Glutamatergic neuron (in vitro differentiated cells): ENCODE data around the gene GNPDA2. TPM values are rescaled to one million over a fixed set of nuclear protein-coding genes. Genes with fewer than 3 reads are reported as not detected.

ENCODE experiments used
- DNase-seq: peaks from one replicate; pipeline ENCODE4 v3.0.0; 2022
- H3K27ac Mint-ChIP-seq: one replicate; pipeline ENCODE4 v1.8.0; 2020; ENCODE audit warnings: mild to moderate bottlenecking, mixed read lengths, inconsistent platforms; ENCODE audit not compliant: unreplicated experiment
- H3K27me3 Mint-ChIP-seq: one replicate; pipeline ENCODE4 v1.8.0; 2020; ENCODE audit warnings: mild to moderate bottlenecking, moderate library complexity, mixed read lengths, inconsistent platforms; ENCODE audit not compliant: unreplicated experiment
- H3K36me3 Mint-ChIP-seq: one replicate; pipeline ENCODE4 v1.8.0; 2020; ENCODE audit warnings: mild to moderate bottlenecking, mixed read lengths, inconsistent platforms; ENCODE audit not compliant: unreplicated experiment
- H3K4me1 Mint-ChIP-seq: one replicate; pipeline ENCODE4 v1.8.0; 2020; ENCODE audit warnings: mild to moderate bottlenecking, low read depth, mixed read lengths, inconsistent platforms; ENCODE audit not compliant: unreplicated experiment
- H3K4me3 Mint-ChIP-seq: one replicate; pipeline ENCODE4 v1.8.0; 2020; ENCODE audit warnings: mild to moderate bottlenecking, mixed read lengths, inconsistent platforms; ENCODE audit not compliant: unreplicated experiment
- H3K9me3 Mint-ChIP-seq: one replicate; pipeline ENCODE4 v1.8.0; 2020; ENCODE audit warnings: mild to moderate bottlenecking, moderate library complexity, mixed read lengths, inconsistent platforms; ENCODE audit not compliant: unreplicated experiment
- CTCF ChIP-seq: fragments of 200-600 bp; sonication (generic); IDR thresholded peaks from one replicate; pipeline ENCODE4 v1.5.0; 2021; ENCODE audit not compliant: partially characterized antibody, unreplicated experiment
- total RNA-seq: library from RNA; stranded (reverse); fragmentation: NEBNext Ultra II Directional; extraction: Animal tissue kit (Norgen Biotek cat#: 25700); gene quantifications from one replicate; pipeline ENCODE4 v1.2.1, GENCODE V29; 2021; ENCODE audit not compliant: unreplicated experiment

Gene GNPDA2
- total RNA-seq, 1 donor from 2014 or later, result 10.1 TPM

GRCh38 chr4:44720371-44720770 lies 6.0 kb downstream of the GNPDA2 start:
- no peaks in the 10 kb centered on the region for H3K36me3 Mint-ChIP-seq
- TF ChIP-seq CTCF, result no peak
- peaks cover 2% of the 10 kb centered on the region for H3K27me3 Mint-ChIP-seq
- DNase-seq, result no peak
- peak overlapping the region; percentile 45 for H3K27ac Mint-ChIP-seq
- peaks cover 1% of the 10 kb centered on the region for H3K9me3 Mint-ChIP-seq
- no peak overlapping the region for H3K4me3 Mint-ChIP-seq
- H3K4me1 Mint-ChIP-seq, result peaks cover 23% of the 10 kb centered on the region

GRCh38 chr4:44716597-44716996 lies 9.8 kb downstream of the GNPDA2 start:
- Mint-ChIP-seq H3K9me3 (no peaks in the 10 kb centered on the region), H3K27me3 (no peaks in the 10 kb centered on the region), H3K4me3 (no peak overlapping the region), H3K27ac (no peak overlapping the region), H3K36me3 (no peaks in the 10 kb centered on the region), H3K4me1 (peaks cover 18% of the 10 kb centered on the region)
- no peak for DNase-seq
- no peak for TF ChIP-seq CTCF

- no peak for DNase-seq
- Mint-ChIP-seq H3K27ac (no peak overlapping the region), H3K27me3 (no peaks in the 10 kb centered on the region), H3K4me3 (no peak overlapping the region), H3K36me3 (no peaks in the 10 kb centered on the region), H3K4me1 (no peaks in the 10 kb centered on the region), H3K9me3 (no peaks in the 10 kb centered on the region)
- TF ChIP-seq CTCF, result no peak
Measured at GRCh38 chr4:44713125-44713524, 13.2 kb downstream of the GNPDA2 start.

- TF ChIP-seq CTCF, result no peak
- no peaks in the 10 kb centered on the region for H3K36me3 Mint-ChIP-seq
- H3K4me3 Mint-ChIP-seq, result no peak overlapping the region
- H3K27me3 Mint-ChIP-seq, result no peaks in the 10 kb centered on the region
- no peak overlapping the region for H3K27ac Mint-ChIP-seq
- H3K4me1 Mint-ChIP-seq, result no peaks in the 10 kb centered on the region
- no peaks in the 10 kb centered on the region for H3K9me3 Mint-ChIP-seq
- DNase-seq, result no peak
Measured at GRCh38 chr4:44704673-44705072, 21.7 kb downstream of the GNPDA2 start.

- TF ChIP-seq CTCF, result no peak
- Mint-ChIP-seq H3K36me3 (no peaks in the 10 kb centered on the region), H3K27ac (no peak overlapping the region), H3K9me3 (no peaks in the 10 kb centered on the region), H3K4me3 (no peak overlapping the region), H3K27me3 (no peaks in the 10 kb centered on the region), H3K4me1 (no peaks in the 10 kb centered on the region)
- DNase-seq, result no peak
Measured at GRCh38 chr4:44701037-44701436, 25.3 kb downstream of the GNPDA2 start.
